Sigmoid colon (tissue), 4 donors: ENCODE data around the gene PPP1R27.

ENCODE experiments used
- CTCF ChIP-seq, 4 experiments: fragments of 450-650 bp in 3 of 4; fragments of 200-600 bp in 1 of 4; IDR thresholded peaks; one replicate each; pipeline ENCODE4 v1.5.1; 2016 to 2019; ENCODE audit warnings: antibody characterized with exemption in 4 of 4, mild to moderate bottlenecking in 3 of 4, moderate library complexity in 2 of 4
- EP300 ChIP-seq, 4 donors: sonication (generic); formaldehyde crosslinking; IDR thresholded peaks; one replicate each; pipeline ENCODE4 v1.6.1; 2017; ENCODE audit warnings: antibody characterized with exemption in 4 of 4
- POLR2A ChIP-seq, 2 donors: fragments of 450-650 bp; IDR thresholded peaks; one replicate each; pipeline ENCODE4 v1.6.1; 2016; ENCODE audit warnings: antibody characterized with exemption in 2 of 2, mild to moderate bottlenecking in 2 of 2, moderate library complexity in 2 of 2

- TF ChIP-seq CTCF (IDR thresholded peaks at IDR 0.05) = no peak
- no peak for TF ChIP-seq POLR2A (IDR thresholded peaks at IDR 0.05)
- TF ChIP-seq EP300 (IDR thresholded peaks at IDR 0.05) = no peak
Measured at GRCh38 chr17:81823820-81824550, 10.9 kb downstream of the PPP1R27 start.
